IMR-90 (cell line): ENCODE measurements around the gene CDCP2. TPM values are rescaled to one million over a fixed set of nuclear protein-coding genes. Genes with fewer than 3 reads are reported as not detected.

Experiments used
- ATAC-seq: fragments of 200-7000 bp; cut with Tn5 transposase; 2 replicates; pipeline ENCODE4 v1.9.1; 2020; ENCODE audit warnings: low read depth, mild to moderate bottlenecking, moderate library complexity
- BruUV-seq: library from RNA; stranded (reverse); fragments of 400-500 nt; replicated peaks from 2 replicates; lab custom pipeline; 2021; lab: Mats Ljungman, UMichigan
- CTCF ChIA-PET: fragments of 300-600 bp; formaldehyde crosslinking; extraction: SDS; loops from one replicate; lab custom pipeline; 2021; ENCODE audit warnings: antibody characterized with exemption; lab: Yijun Ruan, JAX
- POLR2A ChIA-PET: fragments of 300-600 bp; sonication (Branson Sonifier 250); formaldehyde crosslinking; loops from one replicate; lab custom pipeline; 2022; ENCODE audit warnings: antibody characterized with exemption; ENCODE audit not compliant: unreplicated experiment; lab: Charles Lee
- DNase-seq: peaks from one replicate; pipeline ENCODE4 v3.0.0; 2013
- H2AFZ ChIP-seq: replicated peaks from 2 replicates; pipeline ENCODE3; 2013; ENCODE audit warnings: low read length, mild to moderate bottlenecking; ENCODE audit not compliant: poor library complexity
- H2AK5ac ChIP-seq: 2 replicates; pipeline ENCODE4 v1.6.1; 2013; ENCODE audit warnings: low read depth, low read length, inconsistent platforms
- H2AK9ac ChIP-seq: replicated peaks from 2 replicates; pipeline ENCODE3; 2013; ENCODE audit warnings: mild to moderate bottlenecking, low read depth, low read length, moderate library complexity; ENCODE audit not compliant: poor library complexity
- H2BK120ac ChIP-seq: 2 replicates; pipeline ENCODE4 v1.6.1; 2013; ENCODE audit warnings: low read depth, low read length, inconsistent platforms
- H2BK15ac ChIP-seq: 3 replicates; pipeline ENCODE4 v1.6.1; 2013; ENCODE audit warnings: low read depth, low read length, inconsistent platforms
- H2BK20ac ChIP-seq: 2 replicates; pipeline ENCODE4 v1.6.1; 2013; ENCODE audit warnings: low read depth, mild to moderate bottlenecking, inconsistent platforms, low read length, moderate library complexity
- H2BK5ac ChIP-seq: 2 replicates; pipeline ENCODE4 v1.6.1; 2013; ENCODE audit warnings: mild to moderate bottlenecking, low read depth, low read length, inconsistent platforms; ENCODE audit not compliant: poor library complexity, severe bottlenecking
- H3K14ac ChIP-seq: replicated peaks from 2 replicates; pipeline ENCODE4 v1.6.1; 2013; ENCODE audit warnings: low read depth, low read length, inconsistent platforms
- H3K18ac ChIP-seq: 2 replicates; pipeline ENCODE4 v1.6.1; 2013; ENCODE audit warnings: low read depth, low read length, control low read depth
- H3K23ac ChIP-seq: 2 replicates; pipeline ENCODE4 v1.6.1; 2013; ENCODE audit warnings: low read depth, low read length, inconsistent platforms
- H3K27ac ChIP-seq: 2 replicates; pipeline ENCODE4 v1.5.1; 2013; ENCODE audit warnings: mild to moderate bottlenecking, control low read depth, low read length; ENCODE audit not compliant: insufficient read depth
- H3K27me3 ChIP-seq: 2 replicates; pipeline ENCODE4 v1.6.1; 2013; ENCODE audit warnings: low read length; ENCODE audit not compliant: control insufficient read depth, insufficient read depth
- H3K36me3 ChIP-seq: 2 replicates; pipeline ENCODE4 v1.6.1; 2013; ENCODE audit warnings: low read length, mixed read lengths; ENCODE audit not compliant: control insufficient read depth, insufficient read depth
- H3K4ac ChIP-seq: 2 replicates; pipeline ENCODE4 v1.6.1; 2013; ENCODE audit warnings: low read depth, low read length, inconsistent platforms
- H3K4me1 ChIP-seq: 2 replicates; pipeline ENCODE4 v1.6.1; 2013; ENCODE audit warnings: low read length, mixed read lengths; ENCODE audit not compliant: control insufficient read depth, insufficient read depth
- H3K4me2 ChIP-seq: 2 replicates; pipeline ENCODE4 v1.6.1; 2013; ENCODE audit warnings: low read depth, mild to moderate bottlenecking, control low read depth, low read length, moderate library complexity
- H3K4me3 ChIP-seq: 2 replicates; pipeline ENCODE4 v1.5.1; 2013; ENCODE audit warnings: low read depth, mild to moderate bottlenecking, control low read depth, low read length, moderate library complexity; ENCODE audit not compliant: insufficient read depth
- H3K56ac ChIP-seq: 2 replicates; pipeline ENCODE4 v1.6.1; 2013; ENCODE audit warnings: low read length, inconsistent platforms; ENCODE audit not compliant: insufficient read depth; ENCODE audit errors: extremely low read depth
- H3K79me1 ChIP-seq, 2 experiments: 2 replicates each; pipeline ENCODE4 v1.6.1; 2013; ENCODE audit warnings: low read length in 2 of 2, inconsistent platforms in 1 of 2, low read depth in 1 of 2
- H3K9ac ChIP-seq: 2 replicates; pipeline ENCODE4 v1.6.1; 2013; ENCODE audit warnings: low read depth, low read length, control low read depth
- H3K9me1 ChIP-seq: 2 replicates; pipeline ENCODE4 v1.6.1; 2013; ENCODE audit warnings: low read length, inconsistent platforms; ENCODE audit not compliant: insufficient read depth
- H3K9me3 ChIP-seq: 2 replicates; pipeline ENCODE4 v1.6.1; 2013; ENCODE audit warnings: low read length; ENCODE audit not compliant: control insufficient read depth, insufficient read depth
- H4K20me1 ChIP-seq: 2 replicates; pipeline ENCODE4 v1.6.1; 2013; ENCODE audit warnings: low read length, inconsistent platforms; ENCODE audit not compliant: insufficient read depth
- H4K5ac ChIP-seq: 2 replicates; pipeline ENCODE4 v1.6.1; 2013; ENCODE audit warnings: mild to moderate bottlenecking, low read depth, low read length, control low read depth
- H4K8ac ChIP-seq, 2 experiments: 2 replicates each; pipeline ENCODE4 v1.6.1; 2013; ENCODE audit warnings: low read depth in 2 of 2, low read length in 2 of 2, control low read depth in 1 of 2, inconsistent platforms in 1 of 2
- H4K91ac ChIP-seq: 2 replicates; pipeline ENCODE4 v1.6.1; 2013; ENCODE audit warnings: low read depth, low read length, inconsistent platforms; ENCODE audit not compliant: insufficient read depth
- CTCF ChIP-seq: conservative IDR thresholded peaks from 2 replicates; pipeline ENCODE4 v1.5.1; 2012; ENCODE audit warnings: mild to moderate bottlenecking, low read depth, low read length, improper control_type of control experiment
- FOS ChIP-seq: fragments of 150-350 bp; IDR thresholded peaks from 2 replicates; pipeline ENCODE4 v1.6.1; 2016; ENCODE audit warnings: low read depth, low read length
- MAFK ChIP-seq: IDR thresholded peaks from 2 replicates; pipeline ENCODE4 v1.6.1; 2012; ENCODE audit warnings: low read depth, low read length, improper control_type of control experiment
- MAZ ChIP-seq: IDR thresholded peaks from 2 replicates; pipeline ENCODE4 v1.6.1; 2012; ENCODE audit warnings: low read depth, mild to moderate bottlenecking, low read length, improper control_type of control experiment, moderate library complexity, borderline replicate concordance
- WGBS, 2 experiments: methylation state at CpG; one replicate each; pipeline versions ENCODE4 v1.1.5 to v1.1.7; 2013; ENCODE audit warnings: missing lambda C conversion rate in 2 of 2; ENCODE audit not compliant: insufficient read length in 1 of 2; ENCODE audit errors: extremely low coverage in 2 of 2; 5-methylcytosine and 5-hydroxymethylcytosine counted together
- dilution Hi-C: fragments of 300-500 bp; cut with HindIII; formaldehyde crosslinking; loops from one replicate; pipeline ENCODE4 v1.14.3; 2018; ENCODE audit warnings: low sequenced_read_pairs; ENCODE audit not compliant: unreplicated experiment
- in situ Hi-C: fragments of 300-500 bp; cut with MboI; formaldehyde crosslinking; loops from 3 replicates; pipeline ENCODE4 v1.14.3; 2019; ENCODE audit warnings: low sequenced_read_pairs, inconsistent platforms, mixed read lengths
- intact Hi-C: fragments of 100-400 bp; cut with micrococcal nuclease; formaldehyde crosslinking; loops from 2 replicates; pipeline ENCODE4 v1.10.0; 2022
- polyA plus RNA-seq, 3 experiments: library from polyadenylated mRNA; depleted of rRNA; stranded (reverse); fragments of >200 nt; gene quantifications; 2 replicates each; pipeline ENCODE4 v1.2.3, GENCODE V29; 2012; ENCODE audit warnings: low replicate concordance in 1 of 3
- total RNA-seq: library from RNA; depleted of rRNA; stranded (reverse); fragments of >200 nt; gene quantifications from 2 replicates; pipeline ENCODE4 v1.2.3, GENCODE V29; 2012

Gene CDCP2
- total and polyA plus RNA-seq, 2 of the 4 experiments (the other 2 are of a cell fraction): not detected

- H3K4me1 ChIP-seq: peaks cover 3% of the 10 kb centered on the region
- H3K27me3 ChIP-seq: peaks cover 8% of the 10 kb centered on the region; the same call in 1 of the 2 replicates
- H2AK9ac ChIP-seq: no peak overlapping the region
- no peaks in the 10 kb centered on the region for H4K20me1 ChIP-seq
- no peak overlapping the region for H3K4ac ChIP-seq
- H3K56ac ChIP-seq: no peak overlapping the region
- no peak overlapping the region for H4K91ac ChIP-seq
- H2BK5ac ChIP-seq: no peak overlapping the region
- no peak overlapping the region for H3K23ac ChIP-seq
- WGBS, 2 experiments: 96% methylated on average over 5 of the region's 15 CpGs; no CpG with 5 or more reads in 1 of the 2 experiments
- no peak overlapping the region for H4K5ac ChIP-seq
- H2AK5ac ChIP-seq: no peak overlapping the region
- no peak overlapping the region for H2BK120ac ChIP-seq
- H2AFZ ChIP-seq: no peak overlapping the region
- H3K14ac ChIP-seq: no peak overlapping the region
- no peaks in the 10 kb centered on the region for H3K36me3 ChIP-seq
- no peak overlapping the region for H3K18ac ChIP-seq
- H2BK20ac ChIP-seq: no peak overlapping the region
- ChIA-PET POLR2A (no interaction called here), CTCF (no interaction called here)
- H2BK15ac ChIP-seq: no peak overlapping the region
- DNase-seq (no peak), ATAC-seq (no peak)
- intact Hi-C loops: no loop called here
- H3K9me1 ChIP-seq: peaks cover 8% of the 10 kb centered on the region; the same call in 1 of the 2 replicates
- dilution Hi-C loops: no loop called here
- in situ Hi-C loops: no loop called here
- TF ChIP-seq MAFK (no peak), FOS (no peak), MAZ (no peak), CTCF (no peak)
- H3K79me1 ChIP-seq: no peaks in the 10 kb centered on the region
- no peak overlapping the region for H3K27ac ChIP-seq
- no peak overlapping the region for H4K8ac ChIP-seq
- H3K9me3 ChIP-seq: no peaks in the 10 kb centered on the region
- no TSS peak for BruUV-seq
- H3K4me2 ChIP-seq: no peak overlapping the region
- no peak overlapping the region for H3K9ac ChIP-seq
- no peak overlapping the region for H3K4me3 ChIP-seq
Measured at GRCh38 chr1:54165146-54165545, 12.3 kb upstream of the CDCP2 start.
